SK-N-MC (cell line): ENCODE measurements around the gene TFDP2.

Source experiments
- EZH2 ChIP-seq: fragments of 200-600 bp; sonication (generic); IDR thresholded peaks from one replicate; pipeline ENCODE4 v1.6.1; 2017; ENCODE audit warnings: antibody characterized with exemption
- POLR2AphosphoS5 ChIP-seq: IDR thresholded peaks from 2 replicates; pipeline ENCODE4 v1.6.1; 2012; ENCODE audit warnings: mild to moderate bottlenecking, low read depth, low read length, borderline replicate concordance

DNA sequence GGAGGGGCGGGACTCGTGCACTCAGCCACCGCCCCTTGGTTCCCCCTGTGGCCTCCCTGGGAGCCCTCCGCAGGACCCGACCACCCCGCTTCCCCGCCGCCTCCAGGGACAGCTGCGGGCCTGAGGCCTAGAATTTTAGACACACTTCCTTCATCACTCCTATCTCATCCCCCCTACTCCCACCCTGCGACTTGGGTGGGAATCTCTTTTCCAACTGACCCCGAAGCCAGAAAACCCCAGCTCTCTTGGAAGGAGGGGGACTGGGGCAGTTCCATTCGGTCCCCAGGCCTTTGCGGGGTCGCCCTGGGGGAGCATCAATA lies 289 bp upstream of the TFDP2 start:
- TF ChIP-seq POLR2AphosphoS5 (no peak), EZH2 (no peak)
